Prostate gland (tissue), 2 donors: ENCODE measurements around the gene NSD2.

ENCODE experiments used
- POLR2A ChIP-seq: fragments of 450-650 bp; IDR thresholded peaks from one replicate; pipeline ENCODE4 v1.6.1; 2016; ENCODE audit warnings: antibody characterized with exemption, mild to moderate bottlenecking
- TF ChIP-seq, protein P1 (sequence below), 4 experiments: fragments of 200-600 bp in 2 of 4; fragments of 450-650 bp in 2 of 4; sonication (generic) in 2 of 4; IDR thresholded peaks; 1 replicate in 3 of 4; 2 replicates in 1 of 4; pipeline ENCODE4 v1.5.1; 2016 to 2019; ENCODE audit warnings: antibody characterized with exemption in 4 of 4, mild to moderate bottlenecking in 2 of 4, moderate library complexity in 2 of 4

DNA sequence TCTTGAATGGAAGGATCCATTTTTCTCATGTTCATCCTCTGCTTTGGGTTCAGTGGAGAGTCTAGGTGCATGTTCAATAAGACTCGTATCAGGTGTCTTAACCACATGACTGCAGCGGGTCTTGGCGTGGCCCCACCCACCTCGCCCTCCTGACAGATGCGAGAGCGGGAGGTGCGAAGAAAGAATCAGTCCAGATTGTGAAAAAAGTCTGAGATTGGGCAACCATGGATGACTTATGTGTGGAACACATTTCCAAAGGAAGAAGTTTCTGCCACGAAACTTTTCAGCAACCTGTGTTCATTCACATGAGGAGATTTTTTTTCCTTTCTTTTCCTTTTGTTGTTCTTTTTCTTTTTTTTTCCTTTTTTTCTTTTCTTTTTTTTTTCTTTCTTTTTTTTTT is 66.8 kb downstream of the NSD2 start:
- TF ChIP-seq, protein P1, sequence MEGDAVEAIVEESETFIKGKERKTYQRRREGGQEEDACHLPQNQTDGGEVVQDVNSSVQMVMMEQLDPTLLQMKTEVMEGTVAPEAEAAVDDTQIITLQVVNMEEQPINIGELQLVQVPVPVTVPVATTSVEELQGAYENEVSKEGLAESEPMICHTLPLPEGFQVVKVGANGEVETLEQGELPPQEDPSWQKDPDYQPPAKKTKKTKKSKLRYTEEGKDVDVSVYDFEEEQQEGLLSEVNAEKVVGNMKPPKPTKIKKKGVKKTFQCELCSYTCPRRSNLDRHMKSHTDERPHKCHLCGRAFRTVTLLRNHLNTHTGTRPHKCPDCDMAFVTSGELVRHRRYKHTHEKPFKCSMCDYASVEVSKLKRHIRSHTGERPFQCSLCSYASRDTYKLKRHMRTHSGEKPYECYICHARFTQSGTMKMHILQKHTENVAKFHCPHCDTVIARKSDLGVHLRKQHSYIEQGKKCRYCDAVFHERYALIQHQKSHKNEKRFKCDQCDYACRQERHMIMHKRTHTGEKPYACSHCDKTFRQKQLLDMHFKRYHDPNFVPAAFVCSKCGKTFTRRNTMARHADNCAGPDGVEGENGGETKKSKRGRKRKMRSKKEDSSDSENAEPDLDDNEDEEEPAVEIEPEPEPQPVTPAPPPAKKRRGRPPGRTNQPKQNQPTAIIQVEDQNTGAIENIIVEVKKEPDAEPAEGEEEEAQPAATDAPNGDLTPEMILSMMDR (IDR thresholded peaks at IDR 0.05), result no peak
- TF ChIP-seq POLR2A, result no peak
